ENCODE results near the gene CHST10. TPM values are rescaled to one million over a fixed set of nuclear protein-coding genes. Genes with fewer than 3 reads are reported as not detected.

Gene CHST10
- total and polyA plus RNA-seq, 10 of the 15 experiments (the other 5 are each of a cell fraction or from before 2014, with no cell fraction given): 2.0 to 22.5 (median 15.7) TPM

- H4K20me1 ChIP-seq (ENCODE audit: control insufficient read depth, insufficient read depth): no peaks in the 10 kb centered on the region
- RAD21 ChIA-PET (ENCODE audit: unreplicated experiment): interaction anchor here (1.3 to 1.7 kb wide), 2 partner anchors 120 to 121 kb away, joined by 3 to 4 read pairs; no protein-coding TSS in a partner anchor
- in situ Hi-C loops (cut with MboI) (loop anchor here (5.0 to 10.0 kb wide), 2 partner anchors 122 to 819 kb away; no protein-coding TSS in a partner anchor), intact Hi-C loops (cut with micrococcal nuclease; ENCODE audit: unreplicated experiment) (loop anchor here (5.0 kb wide), 1 partner anchor 827 kb away; no protein-coding TSS in a partner anchor)
- H3K9me3 ChIP-seq (replicated peaks; ENCODE audit: control insufficient read depth, insufficient read depth, low read length): no peaks in the 10 kb centered on the region
- H3K4me2 ChIP-seq (ENCODE audit: control insufficient read depth, insufficient read depth): no peak overlapping the region
- POLR2A ChIA-PET: no interaction called here
- H3K27ac ChIP-seq (ENCODE audit: control insufficient read depth, insufficient read depth): no peak overlapping the region
- no peaks in the 10 kb centered on the region for H3K27me3 ChIP-seq (replicated peaks in 1 of 2; ENCODE audit: control insufficient read depth in 2 of 2, insufficient read depth in 2 of 2, low read length in 1 of 2)
- no peaks in the 10 kb centered on the region for H3K79me2 ChIP-seq (ENCODE audit: control insufficient read depth, insufficient read depth, low read length)
- no peaks in the 10 kb centered on the region for H3K36me3 ChIP-seq (ENCODE audit: control insufficient read depth in 2 of 2, insufficient read depth in 2 of 2, low read length in 1 of 2)
- WGBS (ENCODE audit: insufficient coverage, insufficient replicate concordance, low lambda C conversion rate, missing lambda C conversion rate): 34% methylated on average over 5 of the region's 5 CpGs
- DNase-seq (ENCODE audit: low read depth, low spot score) (no peak), ATAC-seq (no peak), FAIRE-seq (no peak)
- no peak overlapping the region for H2AFZ ChIP-seq (ENCODE audit: control insufficient read depth, low read depth, low read length)
- no peak overlapping the region for H3K9ac ChIP-seq (ENCODE audit: control insufficient read depth, insufficient read depth, low read length)
- TF ChIP-seq EP300 (IDR thresholded peaks at IDR 0.05; ENCODE audit: borderline replicate concordance in 1 of 2, control insufficient read depth in 1 of 2, low read depth in 2 of 2, low read length in 2 of 2) (no peak), CUX1 (IDR thresholded peaks at IDR 0.05; ENCODE audit: insufficient replicate concordance, low read depth, low read length) (no peak), POU2F2 (IDR thresholded peaks at IDR 0.05; ENCODE audit: borderline replicate concordance, low read depth, low read length) (no peak), SUZ12 (IDR thresholded peaks at IDR 0.05; ENCODE audit: unreplicated experiment) (no peak), PAX5 (IDR thresholded peaks at IDR 0.05; ENCODE audit: borderline replicate concordance, low read depth, low read length) (no peak), ATF3 (IDR thresholded peaks at IDR 0.05; ENCODE audit: borderline replicate concordance, extremely low read depth, low read depth, low read length) (no peak), IKZF1 (conservative IDR thresholded peaks at IDR 0.05) (no peak), MLLT1 (IDR thresholded peaks at IDR 0.05) (no peak), ZBED1 (IDR thresholded peaks at IDR 0.05; ENCODE audit: borderline replicate concordance) (no peak), POLR2A (IDR thresholded peaks at IDR 0.05; ENCODE audit: low read depth, low read length) (no peak), TARDBP (IDR thresholded peaks at IDR 0.05; ENCODE audit: borderline replicate concordance) (no peak), PAX8 (IDR thresholded peaks at IDR 0.05) (no peak)
- H3K4me1 ChIP-seq (ENCODE audit: control insufficient read depth, insufficient read depth, low read length): no peaks in the 10 kb centered on the region; the same call in 1 of the 2 replicates
- CTCF ChIA-PET: interaction anchor here (1.1 to 7.3 kb wide), 3 partner anchors 11 to 122 kb away, joined by 3 to 156 read pairs (median 3); no protein-coding TSS in a partner anchor
- SMC1A ChIA-PET (ENCODE audit: uncharacterized antibody, unreplicated experiment): interaction anchor here (6.0 kb wide), 1 partner anchor 121 kb away, joined by 89 read pairs; no protein-coding TSS in a partner anchor
- BruUV-seq (replicated peaks): no TSS peak
- H3K4me3 ChIP-seq: no peak overlapping the region
These were observed 33.5 kb downstream of the CHST10 start for GRCh38 chr2:100383954-100384353.

All from GM12878 (cell line).